KMS-11 (cell line): ENCODE results near the gene GSS.

Source experiments
- H2AFZ ChIP-seq: fragments of 200-600 bp; sonication (generic); 2 replicates; pipeline ENCODE4 v1.6.1; 2016; ENCODE audit warnings: antibody characterized with exemption, mixed run types, low read depth
- H3K27ac ChIP-seq: fragments of 200-600 bp; sonication (generic); 2 replicates; pipeline ENCODE4 v1.6.1; 2016; ENCODE audit warnings: mild to moderate bottlenecking, mixed run types
- H3K27me3 ChIP-seq: fragments of 200-600 bp; sonication (generic); 2 replicates; pipeline ENCODE4 v1.6.1; 2017; ENCODE audit warnings: mild to moderate bottlenecking, low read depth, mixed run types, moderate library complexity; ENCODE audit not compliant: insufficient read depth
- H3K36me3 ChIP-seq: fragments of 200-600 bp; sonication (generic); 2 replicates; pipeline ENCODE4 v1.6.1; 2017; ENCODE audit warnings: mild to moderate bottlenecking, mixed run types; ENCODE audit not compliant: insufficient read depth
- H3K4me1 ChIP-seq: fragments of 200-600 bp; sonication (generic); 2 replicates; pipeline ENCODE4 v1.6.1; 2016; ENCODE audit warnings: mild to moderate bottlenecking, low read depth, mixed run types; ENCODE audit not compliant: poor library complexity, severe bottlenecking
- H3K4me2 ChIP-seq: fragments of 200-600 bp; sonication (generic); 2 replicates; pipeline ENCODE4 v1.7.0; 2016; ENCODE audit warnings: mild to moderate bottlenecking, mixed run types
- H3K4me3 ChIP-seq: fragments of 200-600 bp; sonication (generic); IDR thresholded peaks from 2 replicates; pipeline ENCODE4 v1.6.1; 2017; ENCODE audit warnings: low read depth, low read length, mixed read lengths; ENCODE audit not compliant: insufficient read depth
- H3K79me2 ChIP-seq: fragments of 200-600 bp; sonication (generic); 2 replicates; pipeline ENCODE4 v1.6.1; 2016; ENCODE audit warnings: low read depth, mixed run types; ENCODE audit not compliant: insufficient read depth
- H3K9ac ChIP-seq: fragments of 200-600 bp; sonication (generic); 2 replicates; pipeline ENCODE4 v1.6.1; 2016; ENCODE audit warnings: mild to moderate bottlenecking, mixed run types
- H4K20me1 ChIP-seq: fragments of 200-600 bp; sonication (generic); 2 replicates; pipeline ENCODE4 v1.6.1; 2016; ENCODE audit warnings: mild to moderate bottlenecking, mixed run types; ENCODE audit not compliant: insufficient read depth
- CTCF ChIP-seq: fragments of 200-600 bp; sonication (generic); conservative IDR thresholded peaks from 2 replicates; pipeline ENCODE4 v1.6.1; 2017; ENCODE audit warnings: low read depth, mild to moderate bottlenecking, antibody characterized with exemption, low read length, moderate library complexity, mixed read lengths

Gene GSS

GRCh38 chr20:35002426-35003210 is 47.0 kb upstream of the GSS start:
- H3K9ac ChIP-seq = no peak overlapping the region
- no peak for TF ChIP-seq CTCF
- no peak overlapping the region for H3K4me2 ChIP-seq
- peaks cover 9% of the 10 kb centered on the region; the same call in 1 of the 2 replicates for H3K36me3 ChIP-seq
- H3K79me2 ChIP-seq = no peaks in the 10 kb centered on the region
- no peaks in the 10 kb centered on the region for H4K20me1 ChIP-seq
- no peak overlapping the region for H3K4me3 ChIP-seq
- no peaks in the 10 kb centered on the region for H3K27me3 ChIP-seq
- no peaks in the 10 kb centered on the region for H3K4me1 ChIP-seq
- no peak overlapping the region for H3K27ac ChIP-seq
- no peak overlapping the region for H2AFZ ChIP-seq

- Histone ChIP-seq H4K20me1 (no peaks in the 10 kb centered on the region), H3K9ac (no peak overlapping the region), H3K27ac (no peak overlapping the region), H3K4me2 (no peak overlapping the region), H3K4me1 (no peaks in the 10 kb centered on the region), H3K79me2 (no peaks in the 10 kb centered on the region), H2AFZ (no peak overlapping the region), H3K4me3 (no peak overlapping the region), H3K36me3 (peaks cover 9% of the 10 kb centered on the region; the same call in 1 of the 2 replicates), H3K27me3 (no peaks in the 10 kb centered on the region)
- TF ChIP-seq CTCF = peak; percentile 38; the same call in 1 of the 2 replicates
Observed at GRCh38 chr20:35001596-35002362, 46.2 kb upstream of the GSS start.

GRCh38 chr20:35000922-35001595 is 45.5 kb upstream of the GSS start:
- Histone ChIP-seq H4K20me1 (no peaks in the 10 kb centered on the region), H3K9ac (no peak overlapping the region), H3K4me1 (no peaks in the 10 kb centered on the region), H3K27me3 (no peaks in the 10 kb centered on the region), H3K4me3 (no peak overlapping the region), H3K79me2 (no peaks in the 10 kb centered on the region), H3K36me3 (peaks cover 9% of the 10 kb centered on the region; the same call in 1 of the 2 replicates), H3K4me2 (no peak overlapping the region), H3K27ac (no peak overlapping the region), H2AFZ (no peak overlapping the region)
- TF ChIP-seq CTCF = no peak

GRCh38 chr20:35000311-35000921 is 44.8 kb upstream of the GSS start:
- Histone ChIP-seq H3K27ac (no peak overlapping the region), H2AFZ (no peak overlapping the region), H3K4me1 (no peaks in the 10 kb centered on the region), H3K79me2 (no peaks in the 10 kb centered on the region), H3K36me3 (peaks cover 4% of the 10 kb centered on the region; the same call in 1 of the 2 replicates), H3K4me3 (no peak overlapping the region), H3K9ac (no peak overlapping the region), H3K4me2 (no peak overlapping the region), H3K27me3 (no peaks in the 10 kb centered on the region), H4K20me1 (no peaks in the 10 kb centered on the region)
- TF ChIP-seq CTCF = no peak
